Inferior parietal cortex (tissue), 1 donor: ENCODE measurements around the gene KIRREL3.

Experiments
- DNase-seq: peaks from one replicate; pipeline ENCODE4 v3.0.0-alpha.2; 2016; ENCODE audit errors: extremely low spot score

Gene KIRREL3

GRCh38 chr11:126601550-126602215, 398.9 kb downstream of the KIRREL3 start:
- DNase-seq, result no peak

GRCh38 chr11:126601136-126601535, 399.4 kb downstream of the KIRREL3 start:
- DNase-seq, result no peak

DNA sequence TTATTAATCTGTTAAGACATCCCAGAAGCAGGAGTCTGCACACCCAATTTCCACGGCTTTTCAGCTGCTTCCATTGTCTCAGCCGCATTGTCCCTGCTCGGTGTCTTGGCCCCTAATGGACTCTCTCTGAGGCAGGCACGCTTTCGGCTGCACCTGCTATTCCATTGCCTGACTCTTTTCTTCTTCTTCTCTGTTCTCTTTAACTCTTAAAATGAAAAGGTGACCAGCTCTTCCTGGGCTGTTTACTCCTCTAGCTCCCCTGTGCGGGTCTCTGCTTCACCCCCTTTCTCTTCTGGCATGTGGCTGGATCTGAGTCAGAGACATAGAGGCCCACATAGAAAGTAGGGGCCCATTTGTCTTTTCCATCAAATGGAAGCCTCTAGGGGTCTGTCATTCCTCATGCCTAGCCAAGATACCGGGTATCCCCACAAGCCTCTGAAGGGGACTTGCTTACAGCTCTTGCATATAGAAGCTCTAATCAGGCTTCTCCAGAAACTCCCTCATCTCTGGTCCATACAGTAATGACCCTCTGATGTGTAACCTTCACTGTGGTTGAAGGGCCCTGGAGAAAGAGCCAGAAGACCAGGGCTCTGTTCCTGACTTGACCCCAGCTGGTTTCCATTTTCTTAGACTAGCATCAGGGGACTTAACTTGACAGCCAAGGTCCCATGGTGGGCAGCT, 401.2 kb downstream of the KIRREL3 start:
- DNase-seq, result no peak

- no peak for DNase-seq
Observed at GRCh38 chr11:126598344-126599216, 402.0 kb downstream of the KIRREL3 start.

- no peak for DNase-seq
Observed at GRCh38 chr11:126597041-126597440, 403.5 kb downstream of the KIRREL3 start.

DNA sequence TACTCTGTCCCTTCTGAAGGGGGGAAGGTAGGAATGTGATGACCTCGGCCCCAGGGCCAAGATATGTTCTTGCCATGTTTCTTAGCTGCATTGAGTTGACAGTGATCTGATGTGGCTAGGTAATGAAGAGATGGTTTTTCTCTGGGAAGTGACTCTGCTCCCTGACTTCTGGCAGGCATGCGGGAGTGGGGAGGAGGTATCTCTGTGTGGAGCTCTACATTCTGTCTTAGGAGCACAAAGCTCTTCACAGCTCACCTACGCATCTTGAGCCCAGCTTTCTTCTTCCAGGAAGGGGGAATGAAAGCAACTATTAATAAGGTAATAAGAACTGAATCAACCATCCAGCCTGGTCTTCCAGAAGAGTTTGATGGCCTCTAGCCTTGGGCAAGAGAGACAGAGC, 404.1 kb downstream of the KIRREL3 start:
- DNase-seq, result no peak

DNA sequence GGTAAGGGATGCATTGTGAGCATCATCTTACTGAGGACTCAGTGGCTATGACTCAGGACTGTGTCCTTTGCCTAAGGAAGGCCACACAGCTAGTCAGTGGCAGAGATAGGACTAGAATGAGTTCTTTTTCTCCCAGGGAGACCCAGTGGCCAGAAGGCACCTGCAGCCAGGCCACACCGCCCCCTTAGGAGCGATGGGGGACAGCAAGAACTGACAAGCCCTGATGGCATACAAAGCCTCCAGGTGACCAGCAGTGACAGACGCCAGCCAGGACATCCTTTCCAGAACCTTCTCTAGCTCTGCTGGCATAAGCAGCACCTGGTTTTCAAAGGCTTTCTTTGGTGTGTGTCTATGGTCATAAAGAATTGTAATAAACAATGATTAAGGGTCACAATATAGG, 405.0 kb downstream of the KIRREL3 start:
- no peak for DNase-seq

DNA sequence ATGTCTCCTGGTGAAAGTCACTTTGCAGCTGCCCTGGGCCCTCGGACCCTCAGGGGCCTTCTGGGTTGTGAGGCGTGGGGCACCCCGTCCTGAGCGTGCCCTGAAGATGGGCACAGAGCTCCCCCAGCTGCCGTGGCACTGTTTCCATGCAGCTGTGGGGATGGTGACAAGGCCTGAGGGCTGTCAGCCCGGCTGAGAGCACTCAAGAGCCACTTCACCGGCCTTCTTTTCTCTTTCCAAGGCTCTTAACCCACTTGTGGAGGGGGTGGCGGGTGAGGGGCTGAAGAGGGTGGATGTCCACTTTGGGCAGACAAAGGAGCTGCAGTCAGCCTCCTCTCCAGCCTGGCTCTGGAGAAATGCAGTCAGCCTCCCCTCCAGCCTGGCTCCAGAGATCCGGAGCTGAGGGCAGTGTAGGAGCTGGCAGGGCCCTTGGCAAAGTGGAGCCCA, 405.6 kb downstream of the KIRREL3 start:
- DNase-seq, result no peak

GRCh38 chr11:126592496-126593410, 407.8 kb downstream of the KIRREL3 start:
- no peak for DNase-seq

DNA sequence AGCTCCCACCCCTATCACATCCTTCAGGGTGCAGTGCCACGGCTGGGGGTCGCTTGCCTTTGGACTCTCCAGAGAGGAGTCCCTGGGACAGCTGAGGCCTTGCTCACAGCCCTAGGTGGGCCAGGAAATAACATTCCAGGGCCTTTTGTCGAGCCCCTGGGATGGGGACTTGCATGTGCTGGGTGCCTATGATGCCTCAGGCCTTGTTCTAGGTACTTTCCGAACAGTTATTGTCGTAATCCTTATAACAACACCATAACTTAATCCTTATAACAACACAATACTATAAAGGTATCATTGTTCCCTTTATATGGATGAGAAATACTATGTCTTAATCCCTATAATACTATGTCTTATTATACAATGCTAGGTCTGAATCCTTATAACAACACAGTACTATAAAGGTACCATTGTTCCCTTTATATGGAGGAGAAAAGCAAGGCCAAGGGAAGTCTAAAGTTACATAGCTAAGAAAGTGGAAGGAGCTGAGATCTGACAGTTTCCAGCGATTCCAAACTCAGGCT, 408.5 kb downstream of the KIRREL3 start:
- no peak for DNase-seq

DNA sequence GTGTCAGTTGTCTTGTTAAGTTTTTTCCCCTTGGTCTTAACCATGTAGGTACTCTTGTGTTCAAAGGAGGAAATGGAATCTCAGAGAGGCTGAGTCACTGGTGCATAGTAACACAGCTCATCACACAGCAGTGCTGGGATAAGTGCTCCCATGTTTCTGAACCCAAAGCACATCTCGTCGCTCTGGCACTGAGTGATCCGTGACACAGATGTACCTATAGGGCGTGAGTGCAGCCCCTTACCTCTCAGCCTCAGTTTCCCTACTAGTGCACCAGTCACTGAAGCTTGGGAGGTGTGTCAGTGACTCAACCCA, 411.1 kb downstream of the KIRREL3 start:
- no peak for DNase-seq

DNA sequence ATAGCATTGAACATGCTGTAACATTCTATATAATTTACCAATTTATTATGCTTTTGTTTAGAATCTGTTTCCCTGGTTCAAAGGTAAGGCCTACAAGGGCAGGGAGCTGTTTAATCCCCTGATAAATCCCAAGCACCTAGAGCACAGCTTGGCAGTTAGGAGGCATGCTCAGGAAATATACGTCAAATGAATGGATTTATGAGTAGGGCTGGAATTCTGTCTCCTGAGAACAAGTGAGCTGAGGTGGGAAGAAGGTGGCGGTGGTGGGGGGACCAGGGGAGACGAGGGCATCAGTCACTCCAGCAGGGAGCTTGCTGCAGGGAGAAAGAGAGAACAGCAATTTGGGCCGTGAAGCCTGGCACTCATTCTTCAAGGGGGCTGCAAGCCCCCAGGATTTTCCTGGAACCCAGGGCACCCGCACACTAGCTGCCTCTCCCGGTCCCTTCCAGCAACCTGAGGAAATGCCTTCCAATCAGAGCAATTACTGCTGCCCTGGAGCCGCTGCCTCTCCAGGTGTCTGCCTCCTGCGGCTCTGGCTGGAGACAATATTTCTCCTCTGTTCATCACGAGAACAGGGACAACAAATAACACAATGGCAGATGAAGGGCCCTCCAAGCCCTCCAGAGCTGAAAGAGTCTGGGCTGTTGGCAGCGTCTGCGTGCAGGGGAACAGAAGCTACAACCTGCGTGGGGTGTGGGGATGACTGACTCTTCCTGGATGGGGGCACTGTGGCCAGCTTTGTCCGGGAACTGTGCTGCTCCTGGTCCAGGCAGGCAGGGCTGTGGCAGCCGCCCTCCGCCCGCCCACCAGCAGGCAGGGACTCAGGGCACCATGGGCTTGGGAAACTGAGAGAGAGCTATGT, 411.7 kb downstream of the KIRREL3 start:
- no peak for DNase-seq

- no peak for DNase-seq
Observed at GRCh38 chr11:126587541-126587940, 413.0 kb downstream of the KIRREL3 start.

- DNase-seq, result peak; percentile 39
Observed at GRCh38 chr11:126585774-126586491, 414.6 kb downstream of the KIRREL3 start.

GRCh38 chr11:126585388-126585773, 415.2 kb downstream of the KIRREL3 start:
- no peak for DNase-seq

- DNase-seq, result no peak
Observed at GRCh38 chr11:126583594-126584427, 416.8 kb downstream of the KIRREL3 start.

GRCh38 chr11:126583101-126583500, 417.5 kb downstream of the KIRREL3 start:
- no peak for DNase-seq

GRCh38 chr11:126581871-126582648, 418.5 kb downstream of the KIRREL3 start:
- DNase-seq, result no peak
